PC-3 (cell line): ENCODE data around the gene SNX9.

ENCODE experiments used
- CTCF ChIP-seq: fragments of 300-600 bp; sonication (generic); conservative IDR thresholded peaks from 2 replicates; pipeline ENCODE4 v1.5.1; 2017; ENCODE audit warnings: antibody characterized with exemption, low read depth, mild to moderate bottlenecking, low read length
- EZH2 ChIP-seq: fragments of 300-600 bp; sonication (generic); IDR thresholded peaks from one replicate; pipeline ENCODE4 v1.6.1; 2017; ENCODE audit warnings: antibody characterized with exemption, mild to moderate bottlenecking, low read length; ENCODE audit not compliant: unreplicated experiment
- EZH2phosphoT487 ChIP-seq: fragments of 300-600 bp; sonication (generic); IDR thresholded peaks from 2 replicates; pipeline ENCODE4 v1.6.1; 2018; ENCODE audit warnings: mild to moderate bottlenecking, antibody characterized with exemption, low read length, borderline replicate concordance

GRCh38 chr6:157959451-157960227 is 136.6 kb downstream of the SNX9 start:
- TF ChIP-seq CTCF (no peak), EZH2 (no peak), EZH2phosphoT487 (no peak)
